Stimulated activated CD8-positive, alpha-beta memory T cell treated with anti-CD3 and anti-CD28 coated beads, Interleukin-15, amount 100 ng/mL, for 24 hours (primary cell): ENCODE data around the gene PEX16.

Source experiments
- DNase-seq: peaks from one replicate; pipeline ENCODE4 v3.0.0-alpha.2; 2020; ENCODE audit warnings: low read depth

PEX16 gene

DNA sequence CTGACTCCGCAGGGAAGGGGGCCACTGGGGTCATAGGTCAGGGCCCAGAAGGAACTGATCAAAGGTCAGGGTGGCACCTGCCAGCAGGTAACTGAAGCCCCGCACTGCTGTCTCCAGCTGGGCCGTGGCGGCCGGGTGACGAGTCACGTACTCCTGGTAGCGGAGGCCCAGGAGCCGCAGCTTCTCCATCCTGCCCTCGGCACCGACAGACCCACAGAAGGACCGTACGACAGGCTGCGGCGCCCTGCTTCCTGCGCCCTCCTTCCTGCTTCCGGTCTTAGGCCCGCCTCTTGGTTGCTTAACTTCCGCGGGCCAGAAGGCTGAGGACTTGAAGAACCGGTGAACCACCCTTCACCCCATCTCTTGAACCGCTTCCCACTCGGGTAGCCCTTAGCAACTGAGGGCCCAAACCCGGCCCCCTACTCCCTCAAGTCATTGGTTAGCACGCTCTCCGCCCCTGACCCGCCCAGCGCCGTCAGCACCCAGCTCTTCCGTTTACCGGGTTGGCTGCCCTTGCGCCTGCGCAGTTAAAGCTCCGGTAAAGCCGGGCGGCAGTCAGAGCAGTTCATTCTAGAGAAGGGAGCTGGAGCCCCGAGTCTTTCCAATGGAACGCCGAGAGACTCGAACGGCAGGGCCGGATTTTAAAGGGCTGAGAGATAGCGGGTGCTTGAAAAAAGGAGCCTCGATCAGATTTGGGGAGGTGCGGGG, at the start of gene PEX16:
Gene PEX16, minus strand, starts transcription at position 255 of the 708 bp plus-strand sequence. Its CDS starts 66 bp downstream, at position 189.
- DNase-seq, result peak; percentile 82

- no peak for DNase-seq
Observed at GRCh38 chr11:45964911-45965389, 47.3 kb upstream of the PEX16 start.

DNA sequence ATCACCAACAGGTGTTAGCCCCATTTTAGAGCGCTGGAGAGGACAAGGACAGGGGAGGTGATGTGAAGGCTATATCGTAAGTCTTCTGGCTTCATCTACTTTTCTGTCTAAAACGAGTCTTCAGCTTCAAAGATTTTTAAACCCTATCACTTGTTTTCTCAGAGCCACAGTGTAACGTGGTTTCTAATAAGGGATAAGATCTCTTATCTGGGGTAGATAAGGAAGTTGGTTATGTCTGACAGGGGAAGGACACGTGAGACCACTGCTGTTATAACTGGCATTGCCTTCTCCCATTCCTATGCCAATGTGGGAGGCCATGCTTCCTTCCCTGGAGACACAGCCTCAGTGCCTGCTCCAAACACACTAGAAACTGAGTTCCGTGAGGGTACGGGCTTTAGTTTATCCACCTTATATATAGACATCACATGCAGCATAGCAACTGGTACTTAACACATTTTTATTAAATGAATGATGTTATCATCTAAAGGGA, 44.1 kb upstream of the PEX16 start:
- DNase-seq, result no peak

DNA sequence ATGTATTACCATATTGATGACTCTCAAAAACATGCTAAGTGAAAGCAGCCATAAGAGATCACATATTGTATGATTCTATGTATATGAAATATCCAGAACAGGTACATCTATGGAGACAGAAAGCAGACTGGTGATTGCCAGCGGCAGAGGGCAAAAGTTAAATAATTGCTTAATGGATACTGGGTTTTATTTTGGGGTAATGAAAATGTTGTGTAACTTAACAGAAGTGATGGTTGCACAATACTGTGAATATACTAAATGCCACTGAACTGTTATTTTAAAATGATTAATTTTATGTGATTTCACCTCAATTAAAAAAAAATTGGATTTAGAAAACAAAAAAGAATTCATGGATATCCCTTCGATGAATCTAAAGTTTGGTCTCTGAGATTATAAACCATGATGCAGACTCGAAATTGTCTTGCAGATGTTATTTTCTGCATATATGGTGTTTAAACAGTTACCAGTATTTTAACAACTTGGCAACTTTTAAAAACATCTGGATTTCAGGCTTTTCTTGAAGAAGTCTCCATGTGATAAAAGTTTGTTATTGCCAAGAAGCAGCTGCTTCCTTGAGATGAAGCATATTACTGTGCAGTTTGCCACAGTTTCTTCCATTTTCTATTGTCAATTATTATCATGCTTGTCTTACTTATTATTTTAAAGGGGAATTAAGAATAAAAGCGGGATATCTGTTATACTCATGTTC, 42.9 kb upstream of the PEX16 start:
- DNase-seq, result no peak

GRCh38 chr11:45959851-45960250, 42.2 kb upstream of the PEX16 start:
- DNase-seq, result no peak

DNA sequence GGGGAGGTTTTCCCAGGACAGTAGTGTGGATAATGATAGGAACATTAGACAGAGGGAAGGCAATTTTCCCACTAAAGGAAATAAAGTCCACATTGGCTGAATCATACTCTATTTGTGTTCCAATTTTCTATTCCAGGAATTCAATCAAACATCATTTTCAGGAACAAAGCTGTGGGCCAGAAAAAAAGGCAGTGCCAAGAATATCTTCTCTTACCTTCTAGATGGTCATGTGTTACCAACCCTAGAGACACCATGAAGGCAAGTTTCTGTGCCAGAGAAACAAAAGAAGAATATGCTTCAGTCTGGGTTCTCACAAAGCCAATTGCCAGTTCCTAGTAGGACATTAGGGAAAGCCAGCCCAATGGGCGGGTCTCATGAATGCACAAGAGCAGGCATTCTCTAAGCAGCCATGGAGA, 32.3 kb upstream of the PEX16 start:
- DNase-seq, result no peak

DNA sequence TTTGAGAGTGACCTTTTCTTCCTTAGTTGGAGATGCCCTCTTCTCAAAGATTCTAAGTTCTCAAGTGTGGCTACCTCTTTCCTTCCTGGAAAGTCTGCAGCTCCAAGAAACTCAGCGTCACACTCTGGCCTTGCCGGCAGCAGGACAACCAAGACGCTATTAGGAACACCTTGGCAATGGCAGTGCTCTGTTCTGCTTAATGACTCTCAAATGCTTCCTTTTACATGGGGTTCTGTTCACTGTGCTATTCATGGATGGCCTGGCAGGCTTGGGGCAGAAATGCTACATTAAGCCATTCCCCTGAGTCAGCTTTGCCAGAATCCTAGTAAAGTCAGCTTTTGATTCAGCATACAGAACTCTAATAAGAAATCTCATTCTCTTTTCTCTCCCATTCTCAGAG, 30.7 kb upstream of the PEX16 start:
- DNase-seq, result no peak

- no peak for DNase-seq
Observed at GRCh38 chr11:45947885-45948284, 30.2 kb upstream of the PEX16 start.

DNA sequence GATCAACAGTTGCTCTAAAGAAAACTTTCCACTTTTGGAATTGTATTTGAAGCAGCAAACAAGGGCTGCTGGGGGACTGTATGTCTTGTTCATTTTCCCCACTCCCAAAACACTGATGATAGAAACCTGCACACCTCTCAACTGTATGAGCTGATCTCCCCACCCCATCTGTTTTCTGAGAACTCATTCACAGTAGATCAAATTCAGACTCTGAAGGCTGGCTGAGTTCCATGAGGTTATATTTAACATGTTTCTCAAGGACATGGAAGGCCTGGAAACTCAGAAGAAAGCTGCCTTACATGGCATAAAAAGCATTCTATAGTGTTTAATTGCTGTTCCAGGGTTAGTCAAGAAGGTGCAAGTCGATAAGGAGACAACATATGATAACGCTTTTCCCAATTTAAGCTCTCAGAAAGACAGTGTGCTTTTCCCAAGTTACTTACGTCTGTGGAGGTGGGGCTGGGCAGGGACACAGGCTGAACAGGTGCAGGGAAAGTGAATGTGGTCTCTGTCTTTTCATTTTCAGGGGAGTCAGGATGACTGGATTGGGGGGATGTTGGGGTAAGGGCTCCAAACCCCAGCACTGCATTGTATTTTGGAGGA, 27.8 kb upstream of the PEX16 start:
- DNase-seq, result no peak

DNA sequence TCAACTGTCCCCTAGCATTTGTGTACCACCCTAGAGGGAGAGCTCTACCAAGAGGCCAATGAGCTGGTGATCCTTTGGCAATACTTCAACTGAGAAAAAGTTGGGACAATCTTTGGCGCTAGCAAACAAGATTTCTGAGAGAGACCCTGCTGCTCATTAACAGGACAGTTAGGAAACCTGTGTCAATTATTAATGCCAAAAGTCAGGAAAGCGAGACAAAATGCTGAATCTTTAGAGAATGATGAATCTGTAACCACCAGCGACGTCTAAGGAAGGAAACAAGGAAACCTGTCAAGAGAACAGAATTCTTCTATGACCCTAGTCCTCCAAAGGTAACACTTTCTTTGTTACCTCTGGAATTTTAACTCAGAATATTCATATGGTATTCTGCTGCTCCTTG, 24.7 kb upstream of the PEX16 start:
- no peak for DNase-seq

GRCh38 chr11:45941285-45941684, 23.6 kb upstream of the PEX16 start:
- no peak for DNase-seq

- no peak for DNase-seq
Observed at GRCh38 chr11:45939836-45940235, 22.2 kb upstream of the PEX16 start.

DNA sequence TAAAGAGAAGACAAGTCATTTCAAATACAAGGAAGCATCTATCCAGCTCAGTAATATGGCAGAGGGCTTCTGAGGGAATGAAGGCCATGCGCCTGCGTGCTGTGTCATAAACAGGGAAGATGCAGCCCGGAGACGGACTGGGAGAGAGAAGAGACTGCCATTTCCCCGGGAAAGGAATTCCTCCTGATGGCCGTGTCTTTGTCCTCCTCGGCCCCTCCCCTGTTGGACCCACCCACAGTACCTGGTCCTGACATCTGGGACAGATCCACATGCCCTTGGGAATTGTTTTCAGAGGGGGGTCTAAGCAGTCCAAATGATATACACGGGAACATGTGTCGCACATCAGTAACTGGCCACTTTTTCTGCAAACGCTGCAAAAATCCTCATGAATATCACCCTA, 20.2 kb upstream of the PEX16 start:
- DNase-seq, result no peak

- no peak for DNase-seq
Observed at GRCh38 chr11:45936511-45937054, 18.9 kb upstream of the PEX16 start.

DNA sequence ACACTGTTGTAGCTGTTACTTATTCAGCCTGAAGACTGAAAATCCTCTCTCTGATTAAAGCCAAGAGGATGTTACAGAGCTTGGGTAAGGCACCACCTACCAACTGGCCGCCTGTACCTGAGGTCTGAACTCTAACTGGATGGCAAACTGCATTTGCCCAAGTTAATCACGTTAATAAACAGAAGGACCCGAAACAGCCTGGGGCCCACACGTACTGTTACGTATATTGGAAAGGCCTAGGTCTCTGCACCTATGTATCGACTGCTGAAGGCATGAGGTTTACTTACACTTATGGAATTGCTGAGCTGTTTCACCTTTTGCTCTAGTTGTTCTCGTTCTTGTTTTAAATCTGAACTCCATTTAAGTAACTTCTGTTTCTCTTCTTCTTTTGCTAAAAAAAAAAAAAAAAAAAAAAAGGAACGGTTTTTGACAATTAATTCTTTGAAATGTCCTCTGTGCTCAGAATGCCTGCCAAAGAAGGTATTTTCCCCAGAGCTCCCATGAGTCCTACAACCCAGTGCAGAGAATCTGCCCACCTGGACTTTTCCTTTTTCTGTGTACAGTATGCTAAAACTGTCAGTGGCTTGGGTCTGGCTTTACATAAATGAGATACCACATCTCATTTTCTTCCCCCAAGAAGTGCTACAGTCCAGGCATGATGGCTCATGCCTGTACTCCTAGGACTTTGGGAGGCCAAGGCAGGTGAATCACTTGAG, 17.8 kb upstream of the PEX16 start:
- DNase-seq, result no peak

DNA sequence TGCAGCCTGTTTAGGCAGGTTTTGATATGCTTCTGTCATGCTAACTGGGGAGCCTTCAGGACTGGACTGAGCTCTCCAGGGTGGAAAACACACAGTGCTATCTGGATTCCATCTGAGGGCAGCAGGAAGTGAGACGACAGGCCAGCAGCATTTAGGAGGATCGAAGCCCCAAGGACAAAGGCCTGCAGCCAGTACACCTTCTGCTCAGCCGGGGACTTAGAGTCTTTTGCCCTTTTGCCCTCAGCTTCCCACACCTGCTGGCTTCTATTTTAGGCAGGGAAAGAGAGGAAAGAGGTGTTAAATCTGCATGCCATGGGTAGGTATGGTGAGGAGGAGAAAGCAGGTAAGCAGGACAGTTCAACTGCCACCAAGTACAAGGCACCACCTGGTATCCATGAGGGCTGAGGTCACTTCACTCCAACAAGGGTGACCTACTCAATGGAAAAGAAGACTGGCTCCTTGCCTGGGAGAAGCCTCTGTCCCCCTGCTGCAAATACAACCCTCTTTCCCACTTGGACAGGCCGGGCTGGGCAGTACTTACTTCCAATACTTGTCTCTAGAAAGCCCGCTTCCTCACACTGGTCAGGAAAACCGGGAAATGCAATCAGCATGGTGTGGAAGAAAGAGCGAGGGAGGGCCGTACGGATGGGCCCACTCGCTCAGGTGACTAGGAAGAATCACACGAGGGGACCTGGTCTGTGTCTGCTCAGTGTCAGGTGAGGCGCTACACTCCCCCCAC, 17.1 kb upstream of the PEX16 start:
- DNase-seq, result no peak

- no peak for DNase-seq
Observed at GRCh38 chr11:45933846-45934579, 16.3 kb upstream of the PEX16 start.

- no peak for DNase-seq
Observed at GRCh38 chr11:45933131-45933831, 15.6 kb upstream of the PEX16 start.

DNA sequence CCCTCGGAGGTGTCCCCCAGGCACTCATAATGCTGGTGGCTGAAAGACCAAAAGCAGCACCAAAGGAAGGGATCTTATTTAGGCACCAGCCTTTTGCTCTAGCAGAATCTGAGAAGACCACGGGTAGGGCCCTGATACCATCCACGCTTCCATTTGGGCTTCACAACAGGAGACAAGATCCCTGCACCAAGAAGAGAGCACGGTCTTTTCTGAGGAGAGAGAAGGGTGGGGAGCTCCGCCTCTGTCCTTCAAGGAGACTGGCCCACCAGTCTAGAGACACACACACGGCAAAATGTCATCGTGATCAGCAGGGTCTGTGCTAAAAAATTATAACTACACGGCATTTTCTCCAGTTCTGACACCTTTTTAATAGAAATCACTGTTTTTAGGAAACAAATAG, 14.5 kb upstream of the PEX16 start:
- no peak for DNase-seq

DNA sequence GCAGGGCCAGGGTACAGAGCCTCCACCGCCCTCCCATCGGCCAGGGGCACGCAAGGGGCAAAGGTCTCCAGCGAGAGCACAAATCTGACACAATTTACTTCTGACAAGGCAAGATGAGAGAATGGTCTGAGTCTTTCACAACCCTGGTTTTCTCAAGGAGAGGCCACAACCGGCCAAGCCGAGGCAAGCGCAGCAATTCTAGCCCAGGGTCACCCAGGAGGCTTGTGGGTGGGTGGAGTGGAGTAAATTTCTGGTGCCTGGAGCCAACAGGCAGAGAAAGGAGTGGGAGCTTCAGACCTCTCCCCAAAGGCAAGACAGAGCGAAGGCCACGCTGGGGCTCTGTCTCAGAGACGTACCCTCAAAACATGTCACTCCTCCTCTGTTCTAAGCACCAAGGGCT, 14.1 kb upstream of the PEX16 start:
- DNase-seq, result no peak
